Neutrophil (primary cell): ENCODE results near the gene BTBD9.

Experiments used
- H3K27ac ChIP-seq: fragments of 200-600 bp; sonication (generic); 2 replicates; pipeline ENCODE4 v1.5.1; 2016; ENCODE audit warnings: mild to moderate bottlenecking, moderate library complexity
- H3K27me3 ChIP-seq: fragments of 200-600 bp; sonication (generic); 2 replicates; pipeline ENCODE4 v1.6.0; 2016; ENCODE audit warnings: mild to moderate bottlenecking
- H3K36me3 ChIP-seq: fragments of 200-600 bp; sonication (generic); 2 replicates; pipeline ENCODE4 v1.5.1; 2017
- H3K4me1 ChIP-seq, 2 experiments: fragments of 200-600 bp in 1 of 2; sonication (generic) in 1 of 2; 1 replicate in 1 of 2; 2 replicates in 1 of 2; pipeline versions ENCODE4 v1.5.1 to v1.6.1; 2013 to 2016; ENCODE audit warnings: low read depth in 1 of 2, low read length in 1 of 2, mild to moderate bottlenecking in 1 of 2, moderate library complexity in 1 of 2; ENCODE audit not compliant: control insufficient read depth in 1 of 2, insufficient read depth in 1 of 2
- H3K4me3 ChIP-seq, 2 experiments: fragments of 200-600 bp in 1 of 2; sonication (generic) in 1 of 2; 1 replicate in 1 of 2; 2 replicates in 1 of 2; pipeline ENCODE4 v1.5.1; 2013 to 2016; ENCODE audit warnings: low read depth in 1 of 2, low read length in 1 of 2, mild to moderate bottlenecking in 1 of 2, moderate library complexity in 1 of 2
- H3K9me3 ChIP-seq: fragments of 200-600 bp; sonication (generic); 2 replicates; pipeline ENCODE4 v1.5.1; 2016
- TF ChIP-seq, protein P1 (sequence below): fragments of 200-600 bp; sonication (generic); IDR thresholded peaks from 2 replicates; pipeline ENCODE4 v1.5.1; 2016; ENCODE audit warnings: antibody characterized with exemption

BTBD9 gene

GRCh38 chr6:38503960-38504682, 135.6 kb downstream of the BTBD9 start:
- H3K27ac ChIP-seq = no peak overlapping the region
- TF ChIP-seq, protein P1, sequence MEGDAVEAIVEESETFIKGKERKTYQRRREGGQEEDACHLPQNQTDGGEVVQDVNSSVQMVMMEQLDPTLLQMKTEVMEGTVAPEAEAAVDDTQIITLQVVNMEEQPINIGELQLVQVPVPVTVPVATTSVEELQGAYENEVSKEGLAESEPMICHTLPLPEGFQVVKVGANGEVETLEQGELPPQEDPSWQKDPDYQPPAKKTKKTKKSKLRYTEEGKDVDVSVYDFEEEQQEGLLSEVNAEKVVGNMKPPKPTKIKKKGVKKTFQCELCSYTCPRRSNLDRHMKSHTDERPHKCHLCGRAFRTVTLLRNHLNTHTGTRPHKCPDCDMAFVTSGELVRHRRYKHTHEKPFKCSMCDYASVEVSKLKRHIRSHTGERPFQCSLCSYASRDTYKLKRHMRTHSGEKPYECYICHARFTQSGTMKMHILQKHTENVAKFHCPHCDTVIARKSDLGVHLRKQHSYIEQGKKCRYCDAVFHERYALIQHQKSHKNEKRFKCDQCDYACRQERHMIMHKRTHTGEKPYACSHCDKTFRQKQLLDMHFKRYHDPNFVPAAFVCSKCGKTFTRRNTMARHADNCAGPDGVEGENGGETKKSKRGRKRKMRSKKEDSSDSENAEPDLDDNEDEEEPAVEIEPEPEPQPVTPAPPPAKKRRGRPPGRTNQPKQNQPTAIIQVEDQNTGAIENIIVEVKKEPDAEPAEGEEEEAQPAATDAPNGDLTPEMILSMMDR = no peak
- no peaks in the 10 kb centered on the region for H3K9me3 ChIP-seq
- no peak overlapping the region for H3K4me3 ChIP-seq
- no peaks in the 10 kb centered on the region for H3K36me3 ChIP-seq
- H3K27me3 ChIP-seq = no peaks in the 10 kb centered on the region
- peaks cover 6 to 13% of the 10 kb centered on the region in 2 experiments for H3K4me1 ChIP-seq

- TF ChIP-seq, protein P1 = no peak
- no peak overlapping the region for H3K4me3 ChIP-seq
- no peaks in the 10 kb centered on the region for H3K9me3 ChIP-seq
- H3K27ac ChIP-seq = no peak overlapping the region
- H3K27me3 ChIP-seq = no peaks in the 10 kb centered on the region
- H3K36me3 ChIP-seq = no peaks in the 10 kb centered on the region
- peaks cover 0 to 4% of the 10 kb centered on the region in 2 experiments for H3K4me1 ChIP-seq
Measured at GRCh38 chr6:38503032-38503773, 136.5 kb downstream of the BTBD9 start.

DNA sequence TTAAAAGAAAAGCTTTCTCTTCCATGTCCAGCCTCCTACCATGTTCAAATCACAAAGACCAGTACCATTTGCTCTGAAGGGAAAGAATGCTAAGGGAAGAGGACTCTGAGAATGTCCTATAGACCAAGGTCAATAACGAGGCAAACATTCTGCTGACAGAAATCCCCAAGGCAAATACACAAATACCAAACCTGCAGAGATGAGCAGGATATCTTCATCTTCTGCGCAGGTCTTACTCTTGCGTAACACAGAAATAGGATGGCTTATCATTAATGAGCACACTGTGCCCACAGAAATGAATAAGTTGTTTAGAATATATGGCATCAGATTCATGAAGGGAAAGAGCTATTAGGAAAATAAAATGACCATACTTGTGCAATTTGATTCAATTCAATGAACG, 137.3 kb downstream of the BTBD9 start:
- H3K27ac ChIP-seq = no peak overlapping the region
- no peak overlapping the region for H3K4me3 ChIP-seq
- H3K4me1 ChIP-seq = peaks cover 0 to 3% of the 10 kb centered on the region in 2 experiments
- TF ChIP-seq, protein P1 = no peak
- H3K27me3 ChIP-seq = no peaks in the 10 kb centered on the region
- H3K36me3 ChIP-seq = no peaks in the 10 kb centered on the region
- no peaks in the 10 kb centered on the region for H3K9me3 ChIP-seq

GRCh38 chr6:38501931-38502330, 137.8 kb downstream of the BTBD9 start:
- peaks cover 0 to 3% of the 10 kb centered on the region in 2 experiments for H3K4me1 ChIP-seq
- no peak overlapping the region for H3K4me3 ChIP-seq
- H3K27me3 ChIP-seq = no peaks in the 10 kb centered on the region
- H3K27ac ChIP-seq = no peak overlapping the region
- H3K9me3 ChIP-seq = no peaks in the 10 kb centered on the region
- H3K36me3 ChIP-seq = no peaks in the 10 kb centered on the region
- TF ChIP-seq, protein P1 = no peak

GRCh38 chr6:38499529-38500096, 140.1 kb downstream of the BTBD9 start:
- H3K4me3 ChIP-seq = no peak overlapping the region
- H3K27ac ChIP-seq = no peak overlapping the region
- H3K9me3 ChIP-seq = no peaks in the 10 kb centered on the region
- TF ChIP-seq, protein P1 = no peak
- no peaks in the 10 kb centered on the region for H3K36me3 ChIP-seq
- H3K27me3 ChIP-seq = no peaks in the 10 kb centered on the region
- H3K4me1 ChIP-seq = no peaks in the 10 kb centered on the region
